Mammary epithelial cell (primary cell): Measurements from ENCODE around the gene TGFB3.
"Not testable (repeated sequence)": the region's sequence is repeated elsewhere in the genome, so short reads cannot be mapped to it uniquely, and the experiment has no call there.

Experiments
- CTCF ChIP-seq, 2 donors: IDR thresholded peaks in 1 of 2; conservative IDR thresholded peaks in 1 of 2; 2 replicates each; pipeline ENCODE4 v1.5.1; 2011 to 2012; ENCODE audit warnings: inconsistent platforms in 2 of 2, low read length in 2 of 2, mild to moderate bottlenecking in 2 of 2, control low read depth in 1 of 2, low read depth in 1 of 2; ENCODE audit not compliant: insufficient read depth in 1 of 2; ENCODE audit errors: extremely low read depth in 1 of 2
- EZH2 ChIP-seq: IDR thresholded peaks from 2 replicates; pipeline ENCODE4 v1.6.1; 2012; ENCODE audit warnings: low read length, inconsistent platforms, borderline replicate concordance

DNA sequence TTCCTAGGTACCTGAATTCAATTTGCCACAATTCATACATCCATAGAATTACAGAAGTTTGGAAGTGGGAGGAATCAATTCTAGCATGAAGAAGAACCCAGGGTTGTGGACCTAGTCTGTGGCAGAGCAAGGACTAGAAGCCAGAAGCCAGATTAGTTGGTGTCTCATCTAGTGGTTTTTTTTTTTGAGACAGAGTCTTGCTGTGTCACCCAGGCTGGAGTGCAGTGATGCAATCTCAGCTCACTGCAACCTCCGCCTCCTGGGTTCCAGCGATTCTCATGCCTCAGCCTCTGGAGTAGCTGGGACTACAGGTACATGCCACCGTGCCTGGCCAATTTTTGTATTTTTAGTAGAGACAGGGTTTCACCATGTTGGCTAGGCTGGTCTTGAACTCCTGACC is 27.8 kb upstream of the TGFB3 start:
- not testable (repeated sequence) for TF ChIP-seq CTCF (conservative IDR thresholded peaks at IDR 0.05 in 1 of 2, IDR thresholded peaks at IDR 0.05 in 1 of 2; ENCODE audit: extremely low read depth in 1 of 2, insufficient read depth in 1 of 2, low read depth in 1 of 2, low read length in 2 of 2); EZH2
